ENCODE data around the gene RABGGTA. TPM values are rescaled to one million over a fixed set of nuclear protein-coding genes. Genes with fewer than 3 reads are reported as not detected.

Gene RABGGTA
- total RNA-seq, 4 donors from 2014 or later: 20.9 to 32.8 (median 28.0) TPM

GRCh38 chr14:24280797-24281460 is 9.5 kb upstream of the RABGGTA start:
- Histone ChIP-seq H3K4me1 (no peaks in the 10 kb centered on the region), H3K4me3 (no peak overlapping the region), H3K9me3 (no peaks in the 10 kb centered on the region), H3K36me3 (no peaks in the 10 kb centered on the region), H3K27ac (no peak overlapping the region), H3K27me3 (no peaks in the 10 kb centered on the region)
- intact Hi-C loops (cut with DNase I; ENCODE audit: low total_unique reads): no loop called here
- no peak for DNase-seq
- no peak for TF ChIP-seq POLR2A (IDR thresholded peaks at IDR 0.05)
- TF ChIP-seq CTCF (IDR thresholded peaks at IDR 0.05 in 4 of 5, conservative IDR thresholded peaks at IDR 0.05 in 1 of 5): no peak
- no peak for ATAC-seq
- in situ Hi-C loops (cut with MboI; ENCODE audit: low sequenced_read_pairs in 4 of 4): no loop called here

- no peaks in the 10 kb centered on the region for H3K9me3 ChIP-seq
- in situ Hi-C loops (cut with MboI; ENCODE audit: low sequenced_read_pairs in 4 of 4): no loop called here
- no peak overlapping the region for H3K4me3 ChIP-seq
- no peaks in the 10 kb centered on the region for H3K36me3 ChIP-seq
- intact Hi-C loops (cut with DNase I; ENCODE audit: low total_unique reads): no loop called here
- ATAC-seq (no peak), DNase-seq (no peak)
- H3K27me3 ChIP-seq: no peaks in the 10 kb centered on the region
- TF ChIP-seq POLR2A (IDR thresholded peaks at IDR 0.05) (no peak), CTCF (IDR thresholded peaks at IDR 0.05 in 4 of 5, conservative IDR thresholded peaks at IDR 0.05 in 1 of 5) (no peak)
- no peaks in the 10 kb centered on the region for H3K4me1 ChIP-seq
- no peak overlapping the region for H3K27ac ChIP-seq
Measured at GRCh38 chr14:24279301-24280186, 8.1 kb upstream of the RABGGTA start.

- no peaks in the 10 kb centered on the region for H3K36me3 ChIP-seq
- no peaks in the 10 kb centered on the region for H3K9me3 ChIP-seq
- TF ChIP-seq POLR2A (IDR thresholded peaks at IDR 0.05) (no peak), CTCF (IDR thresholded peaks at IDR 0.05 in 4 of 5, conservative IDR thresholded peaks at IDR 0.05 in 1 of 5) (no peak)
- H3K27ac ChIP-seq: no peak overlapping the region
- no peak for ATAC-seq
- intact Hi-C loops (cut with DNase I; ENCODE audit: low total_unique reads) (no loop called here), in situ Hi-C loops (cut with MboI; ENCODE audit: low sequenced_read_pairs in 4 of 4) (no loop called here)
- H3K27me3 ChIP-seq: no peaks in the 10 kb centered on the region
- H3K4me3 ChIP-seq: no peak overlapping the region
- peaks cover 0 to 3% of the 10 kb centered on the region in 2 donors for H3K4me1 ChIP-seq
- no peak for DNase-seq
Measured at GRCh38 chr14:24278424-24278823, 7.0 kb upstream of the RABGGTA start.

GRCh38 chr14:24277606-24278321 is 6.4 kb upstream of the RABGGTA start:
- H3K27me3 ChIP-seq: no peaks in the 10 kb centered on the region
- intact Hi-C loops (cut with DNase I; ENCODE audit: low total_unique reads) (no loop called here), in situ Hi-C loops (cut with MboI; ENCODE audit: low sequenced_read_pairs in 4 of 4) (no loop called here)
- peaks cover 0 to 3% of the 10 kb centered on the region in 2 donors for H3K4me1 ChIP-seq
- no peaks in the 10 kb centered on the region for H3K9me3 ChIP-seq
- no peaks in the 10 kb centered on the region for H3K36me3 ChIP-seq
- DNase-seq: no peak
- TF ChIP-seq POLR2A (IDR thresholded peaks at IDR 0.05) (no peak), CTCF (IDR thresholded peaks at IDR 0.05 in 4 of 5, conservative IDR thresholded peaks at IDR 0.05 in 1 of 5) (no peak)
- ATAC-seq: no peak
- H3K27ac ChIP-seq: no peak overlapping the region
- H3K4me3 ChIP-seq: no peak overlapping the region

All from gastrocnemius medialis (tissue), 4 donors.